ENCODE measurements around the gene EHD4.

The EHD4 gene

DNA sequence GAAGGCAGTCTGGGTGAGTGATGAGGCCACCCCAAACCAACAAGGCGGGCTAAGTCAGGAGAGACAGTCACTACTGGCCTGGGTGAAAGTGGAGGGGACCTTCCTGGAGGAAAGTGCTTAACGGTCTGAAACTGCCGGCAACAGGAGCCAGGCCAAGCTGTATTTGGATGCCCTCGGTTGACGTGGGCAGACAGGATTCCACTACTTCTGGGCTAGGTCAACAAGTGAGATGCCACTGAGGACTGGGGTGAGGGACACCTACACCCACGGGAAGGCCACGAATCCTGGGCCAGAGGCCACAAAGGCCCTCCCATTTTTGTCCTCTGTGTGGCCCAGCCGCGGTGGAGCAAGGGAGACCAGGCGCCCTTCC, 90.8 kb downstream of the EHD4 start:
- TF ChIP-seq, protein P1, sequence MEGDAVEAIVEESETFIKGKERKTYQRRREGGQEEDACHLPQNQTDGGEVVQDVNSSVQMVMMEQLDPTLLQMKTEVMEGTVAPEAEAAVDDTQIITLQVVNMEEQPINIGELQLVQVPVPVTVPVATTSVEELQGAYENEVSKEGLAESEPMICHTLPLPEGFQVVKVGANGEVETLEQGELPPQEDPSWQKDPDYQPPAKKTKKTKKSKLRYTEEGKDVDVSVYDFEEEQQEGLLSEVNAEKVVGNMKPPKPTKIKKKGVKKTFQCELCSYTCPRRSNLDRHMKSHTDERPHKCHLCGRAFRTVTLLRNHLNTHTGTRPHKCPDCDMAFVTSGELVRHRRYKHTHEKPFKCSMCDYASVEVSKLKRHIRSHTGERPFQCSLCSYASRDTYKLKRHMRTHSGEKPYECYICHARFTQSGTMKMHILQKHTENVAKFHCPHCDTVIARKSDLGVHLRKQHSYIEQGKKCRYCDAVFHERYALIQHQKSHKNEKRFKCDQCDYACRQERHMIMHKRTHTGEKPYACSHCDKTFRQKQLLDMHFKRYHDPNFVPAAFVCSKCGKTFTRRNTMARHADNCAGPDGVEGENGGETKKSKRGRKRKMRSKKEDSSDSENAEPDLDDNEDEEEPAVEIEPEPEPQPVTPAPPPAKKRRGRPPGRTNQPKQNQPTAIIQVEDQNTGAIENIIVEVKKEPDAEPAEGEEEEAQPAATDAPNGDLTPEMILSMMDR (IDR thresholded peaks at IDR 0.05) = no peak

DNA sequence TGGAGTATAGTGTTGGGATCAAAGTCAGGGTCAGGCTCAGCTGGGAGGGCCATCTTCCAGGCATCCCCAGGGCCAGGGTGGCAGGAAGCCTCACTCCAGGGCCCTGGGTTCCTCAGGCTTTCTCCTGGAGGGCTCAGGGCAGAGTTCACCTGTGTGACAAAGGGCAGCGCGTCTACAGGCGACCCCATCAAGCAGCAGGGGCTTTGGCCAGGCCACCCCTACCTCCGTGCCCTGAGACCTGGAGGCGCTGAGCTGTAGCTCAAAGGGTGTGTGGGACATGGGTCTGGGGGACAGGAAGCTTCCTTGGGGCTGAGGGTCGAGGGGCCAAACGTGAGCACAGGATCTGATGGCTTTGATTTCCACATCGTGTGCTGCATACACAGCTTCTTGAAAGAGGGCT, 91.3 kb downstream of the EHD4 start:
- TF ChIP-seq, protein P1 (IDR thresholded peaks at IDR 0.05) = no peak

DNA sequence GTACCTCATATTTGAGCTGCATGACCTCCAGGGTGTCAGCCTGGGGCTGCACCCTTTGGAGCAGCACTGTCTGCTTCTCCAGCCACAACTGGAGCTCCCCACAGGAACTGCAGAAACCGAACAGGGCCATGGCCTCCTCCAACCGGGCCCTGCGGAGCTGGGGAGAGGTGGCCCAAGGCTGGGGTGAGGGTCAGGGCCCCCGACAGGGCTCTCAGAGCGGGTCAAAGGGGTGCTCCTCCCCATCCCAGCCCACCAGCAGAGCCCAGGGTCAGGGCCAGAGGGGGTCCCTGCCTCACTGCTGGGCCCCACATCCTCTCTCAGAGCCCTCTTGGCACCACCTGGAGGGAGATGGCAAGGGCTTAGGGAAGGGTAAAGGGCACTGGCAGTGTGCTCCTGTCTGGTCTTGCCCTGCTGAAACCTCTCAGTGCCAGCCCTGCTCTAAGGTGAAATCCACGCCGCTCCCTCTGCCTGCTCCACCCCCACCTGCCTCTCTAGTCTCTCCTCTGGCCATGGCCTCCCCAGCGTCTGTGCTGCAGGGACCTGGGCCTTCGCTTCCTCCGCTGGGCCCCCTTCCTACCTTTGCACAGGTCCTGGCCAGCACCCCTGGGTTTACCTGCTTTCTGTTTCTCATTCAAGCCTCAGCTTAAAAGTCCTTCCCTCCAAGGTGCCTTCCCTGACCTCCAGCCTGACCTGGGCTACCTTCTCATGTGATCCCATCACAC, 92.0 kb downstream of the EHD4 start:
- TF ChIP-seq, protein P1 (IDR thresholded peaks at IDR 0.05) = no peak

DNA sequence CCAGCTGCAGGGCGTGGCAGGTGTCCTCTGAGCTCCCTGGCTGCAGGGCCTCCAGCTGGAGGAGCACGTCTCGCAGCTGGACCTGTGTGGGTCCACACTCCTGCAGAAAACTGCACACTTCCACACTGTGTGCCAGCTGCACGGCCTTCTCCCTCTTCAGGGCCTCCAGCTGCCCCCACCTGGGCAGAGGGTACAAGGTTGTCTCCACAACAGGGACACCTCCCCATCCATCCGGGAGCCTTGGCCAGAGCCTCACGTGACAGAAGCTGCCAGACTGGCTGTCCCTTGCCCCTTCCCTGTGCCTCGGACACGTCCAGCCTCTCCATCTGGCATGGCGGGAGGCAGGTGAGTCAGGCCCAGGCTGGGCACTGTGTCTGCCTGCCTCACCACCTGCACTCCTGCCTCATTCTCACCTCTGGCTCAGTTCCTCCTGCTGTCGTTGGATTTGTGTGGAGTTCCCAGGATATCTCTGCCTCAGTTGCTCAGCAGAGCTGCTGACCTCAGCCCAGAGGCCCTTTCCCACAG, 93.0 kb downstream of the EHD4 start:
- TF ChIP-seq, protein P1 (IDR thresholded peaks at IDR 0.05) = no peak

DNA sequence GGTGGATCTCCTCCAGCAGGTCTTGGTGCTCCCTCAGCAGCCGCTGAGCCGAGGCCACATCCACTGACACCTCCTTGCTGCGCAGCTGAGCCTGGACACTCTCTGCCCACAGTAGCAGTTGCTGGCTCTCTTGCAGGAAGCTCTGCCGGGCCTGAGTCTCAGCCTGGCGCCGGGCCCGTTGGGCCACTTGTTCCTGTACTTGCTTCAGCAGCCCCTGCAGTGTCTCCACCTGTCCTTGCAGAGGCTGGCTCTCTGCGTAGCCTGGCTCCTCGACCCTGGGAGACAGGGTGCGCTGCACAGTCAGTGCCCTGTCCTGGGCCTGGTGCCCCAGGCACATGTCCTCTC, 94.0 kb downstream of the EHD4 start:
- TF ChIP-seq, protein P1 (IDR thresholded peaks at IDR 0.05) = no peak

DNA sequence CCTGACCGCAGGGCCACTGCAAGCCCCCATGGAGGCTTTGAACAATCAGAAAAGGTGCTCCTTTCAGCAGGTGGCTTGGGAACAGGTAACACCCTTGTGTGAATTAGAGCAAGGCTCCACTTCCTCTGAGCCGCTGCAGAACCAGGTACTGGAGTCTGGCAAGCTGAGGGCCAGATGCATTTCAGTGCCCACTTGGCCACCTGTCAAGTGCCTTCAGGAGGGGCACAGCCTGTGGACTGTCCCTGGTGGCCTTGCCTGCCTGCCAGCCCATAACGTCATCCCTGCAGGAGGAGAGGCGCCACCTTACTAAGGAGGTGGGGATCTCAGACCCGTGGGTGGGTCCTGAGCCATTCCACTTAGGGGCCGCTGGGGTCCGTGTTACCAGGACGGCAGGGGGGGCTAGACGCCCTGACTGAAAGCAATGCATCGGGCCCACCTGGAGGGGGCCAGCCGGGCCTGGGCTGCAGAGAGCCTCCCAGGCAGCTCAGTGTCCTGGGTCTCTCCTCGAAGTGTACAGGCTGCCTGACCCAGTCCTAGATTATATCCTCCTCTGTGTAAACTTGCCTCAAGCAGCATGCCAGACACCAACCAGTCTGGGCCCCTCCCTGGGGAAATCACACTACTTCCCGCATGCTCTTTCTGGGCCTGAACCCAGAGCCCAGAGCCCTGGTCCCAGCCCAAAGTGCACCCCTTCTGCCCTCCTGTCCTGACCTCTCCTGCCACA, 94.6 kb downstream of the EHD4 start:
- TF ChIP-seq, protein P1 (IDR thresholded peaks at IDR 0.05) = no peak

DNA sequence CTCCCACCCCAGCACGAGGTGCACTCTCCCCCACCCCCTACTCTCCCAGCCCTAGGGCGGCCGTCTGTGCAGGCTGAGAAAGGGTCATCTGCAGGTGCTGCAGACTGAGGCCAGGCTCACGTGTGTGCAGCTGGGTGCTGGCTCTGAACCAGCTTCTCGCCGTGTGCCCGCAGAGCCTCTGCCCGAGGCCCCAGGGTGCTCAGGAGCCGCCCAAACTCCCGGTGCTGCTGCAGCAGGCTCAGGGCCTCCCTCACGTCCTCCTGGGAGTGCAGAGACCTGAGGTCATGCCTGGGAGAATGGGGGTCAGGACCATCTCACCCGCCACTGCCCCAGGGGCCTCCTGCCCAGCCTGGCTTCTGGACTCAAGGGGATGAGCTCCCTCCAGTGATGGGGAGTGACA, 95.7 kb downstream of the EHD4 start:
- TF ChIP-seq, protein P1 (IDR thresholded peaks at IDR 0.05) = no peak

Measured in LNCAP (cell line).